GM12872 (cell line): ENCODE results near the gene KIAA0753.

Source experiments
- TF ChIP-seq, protein P1 (sequence below): IDR thresholded peaks from 3 replicates; pipeline ENCODE4 v1.5.1; 2011; ENCODE audit warnings: low read depth, mild to moderate bottlenecking, low read length, moderate library complexity; ENCODE audit not compliant: insufficient read depth

Gene KIAA0753

DNA sequence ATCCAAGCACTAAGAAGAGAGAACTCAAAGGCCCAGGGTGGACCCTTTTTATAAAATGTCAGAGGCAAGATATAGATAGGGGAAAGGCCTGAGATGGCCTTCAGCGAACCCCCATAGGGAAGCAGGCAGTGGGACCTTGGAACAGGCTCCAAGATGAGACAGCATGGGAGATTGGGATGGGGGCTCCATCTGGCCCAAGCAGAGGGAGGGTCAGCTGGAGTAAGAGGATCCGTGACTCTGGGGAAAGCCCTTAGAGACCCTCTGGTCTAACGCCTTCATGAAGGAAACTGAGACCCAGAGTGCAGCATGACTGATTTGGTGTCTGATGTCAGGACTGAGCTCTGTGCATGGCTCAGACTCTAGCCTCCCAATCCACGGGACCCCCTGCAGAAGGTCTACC lies 41.8 kb upstream of the KIAA0753 start:
- TF ChIP-seq, protein P1, sequence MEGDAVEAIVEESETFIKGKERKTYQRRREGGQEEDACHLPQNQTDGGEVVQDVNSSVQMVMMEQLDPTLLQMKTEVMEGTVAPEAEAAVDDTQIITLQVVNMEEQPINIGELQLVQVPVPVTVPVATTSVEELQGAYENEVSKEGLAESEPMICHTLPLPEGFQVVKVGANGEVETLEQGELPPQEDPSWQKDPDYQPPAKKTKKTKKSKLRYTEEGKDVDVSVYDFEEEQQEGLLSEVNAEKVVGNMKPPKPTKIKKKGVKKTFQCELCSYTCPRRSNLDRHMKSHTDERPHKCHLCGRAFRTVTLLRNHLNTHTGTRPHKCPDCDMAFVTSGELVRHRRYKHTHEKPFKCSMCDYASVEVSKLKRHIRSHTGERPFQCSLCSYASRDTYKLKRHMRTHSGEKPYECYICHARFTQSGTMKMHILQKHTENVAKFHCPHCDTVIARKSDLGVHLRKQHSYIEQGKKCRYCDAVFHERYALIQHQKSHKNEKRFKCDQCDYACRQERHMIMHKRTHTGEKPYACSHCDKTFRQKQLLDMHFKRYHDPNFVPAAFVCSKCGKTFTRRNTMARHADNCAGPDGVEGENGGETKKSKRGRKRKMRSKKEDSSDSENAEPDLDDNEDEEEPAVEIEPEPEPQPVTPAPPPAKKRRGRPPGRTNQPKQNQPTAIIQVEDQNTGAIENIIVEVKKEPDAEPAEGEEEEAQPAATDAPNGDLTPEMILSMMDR, result no peak

DNA sequence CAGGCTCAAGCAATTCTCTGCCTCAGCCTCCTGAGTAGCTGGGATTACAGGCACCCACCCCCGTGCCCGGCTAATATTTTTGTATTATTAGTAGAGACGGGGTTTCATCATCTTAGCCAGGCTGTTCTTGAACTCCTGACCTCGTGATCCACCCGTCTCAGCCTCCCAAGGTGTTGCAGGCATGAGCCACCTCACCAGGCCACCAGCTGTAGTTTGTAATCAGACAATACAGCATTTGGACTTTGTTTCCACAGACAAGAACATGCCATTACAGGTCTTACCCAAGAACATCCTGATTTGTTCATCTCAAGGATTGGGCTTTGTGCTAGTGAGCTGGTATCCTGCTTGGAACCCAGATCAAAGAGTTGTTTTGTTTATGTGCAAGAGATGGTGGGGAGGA lies 41.2 kb upstream of the KIAA0753 start:
- TF ChIP-seq, protein P1, result no peak

DNA sequence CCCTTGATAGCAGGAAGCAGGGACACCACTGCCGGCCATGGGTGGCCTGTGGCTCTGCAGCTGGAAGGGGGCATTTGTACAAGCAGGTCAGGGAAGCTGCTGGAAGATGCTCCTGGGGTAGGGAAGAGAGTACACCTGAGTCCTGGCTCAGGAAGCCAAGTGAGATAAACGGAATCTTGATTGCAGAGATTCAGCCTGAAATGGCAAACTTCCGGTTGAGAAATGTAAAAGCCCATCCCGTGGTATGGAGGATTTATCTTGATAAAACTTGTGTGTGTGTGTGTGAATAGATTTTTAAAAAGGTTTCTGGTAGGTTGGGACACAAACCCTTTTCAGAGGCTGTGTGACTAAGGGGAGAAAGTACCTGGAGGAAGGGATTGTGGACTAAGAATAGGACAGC lies 40.7 kb upstream of the KIAA0753 start:
- TF ChIP-seq, protein P1, result no peak

DNA sequence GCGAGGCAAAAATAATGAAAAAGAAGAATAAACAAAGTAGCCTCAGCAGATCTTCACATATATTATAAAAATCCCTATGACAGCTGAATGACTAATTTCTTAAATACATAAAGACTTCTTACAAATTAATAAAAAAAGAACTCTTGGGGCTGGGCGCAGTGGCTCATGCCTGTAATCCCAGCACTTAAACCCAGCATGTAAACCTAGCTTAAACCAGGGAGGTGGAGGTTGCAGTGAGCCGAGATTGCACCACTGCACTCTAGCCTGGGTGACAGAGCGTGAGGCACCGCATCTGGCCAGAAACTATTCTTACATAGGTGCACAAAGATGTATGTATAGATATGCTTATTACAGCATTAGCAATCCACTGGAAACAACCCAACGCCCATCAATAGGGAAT lies 38.7 kb upstream of the KIAA0753 start:
- TF ChIP-seq, protein P1, result no peak

DNA sequence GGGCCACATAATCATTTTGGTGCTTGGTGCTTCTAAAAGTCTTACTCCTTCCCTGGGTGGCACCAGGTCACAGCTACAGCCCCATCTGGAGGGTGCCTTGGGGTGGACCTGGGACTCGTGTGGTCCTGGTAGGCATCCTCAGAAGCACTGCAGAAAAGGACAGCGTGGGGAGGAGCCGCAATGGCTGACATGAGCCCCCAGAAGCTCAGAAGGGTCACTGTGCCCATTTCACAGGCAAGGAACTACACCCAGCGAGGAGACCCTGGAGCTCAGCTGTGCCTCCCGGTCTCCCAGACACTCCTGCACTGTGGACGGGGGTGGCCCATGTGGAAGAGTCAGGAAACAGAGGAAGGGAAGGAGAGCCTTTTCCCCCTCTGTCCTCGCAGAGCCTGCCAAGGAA lies 37.4 kb upstream of the KIAA0753 start:
- TF ChIP-seq, protein P1, result no peak

DNA sequence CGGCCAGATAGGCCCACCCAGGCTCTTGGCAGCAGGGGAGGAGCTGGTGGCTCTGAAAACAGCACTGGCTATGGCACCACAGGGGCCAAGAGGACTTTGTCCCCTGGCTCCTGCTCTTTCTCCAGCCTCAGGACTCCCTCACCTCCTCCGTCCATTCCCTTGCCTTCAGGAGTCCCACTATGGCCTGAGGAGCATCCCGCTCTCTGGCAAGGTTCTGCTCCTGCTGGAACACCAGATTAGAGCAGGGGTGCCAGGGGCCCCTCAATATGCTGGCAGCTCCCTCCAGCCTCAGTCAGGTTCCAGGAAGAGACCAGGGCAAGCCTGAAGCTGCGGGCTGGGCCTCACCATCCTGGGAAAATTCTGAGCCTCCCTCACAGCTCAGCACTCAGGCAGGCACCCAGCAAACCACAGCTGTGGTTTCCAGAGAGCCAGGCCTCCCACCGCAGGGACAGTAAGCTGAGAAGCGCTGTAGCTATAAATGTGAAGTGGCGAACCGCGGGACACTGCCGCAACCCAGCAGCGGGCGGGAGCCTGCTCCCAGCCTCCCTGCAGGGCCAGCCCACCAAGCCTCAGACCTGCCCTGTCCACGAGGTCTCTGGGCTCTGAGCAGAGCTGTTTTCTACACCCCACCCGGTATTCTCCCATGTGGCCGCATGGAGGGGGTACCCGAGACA lies 36.8 kb upstream of the KIAA0753 start:
- TF ChIP-seq, protein P1, result no peak

DNA sequence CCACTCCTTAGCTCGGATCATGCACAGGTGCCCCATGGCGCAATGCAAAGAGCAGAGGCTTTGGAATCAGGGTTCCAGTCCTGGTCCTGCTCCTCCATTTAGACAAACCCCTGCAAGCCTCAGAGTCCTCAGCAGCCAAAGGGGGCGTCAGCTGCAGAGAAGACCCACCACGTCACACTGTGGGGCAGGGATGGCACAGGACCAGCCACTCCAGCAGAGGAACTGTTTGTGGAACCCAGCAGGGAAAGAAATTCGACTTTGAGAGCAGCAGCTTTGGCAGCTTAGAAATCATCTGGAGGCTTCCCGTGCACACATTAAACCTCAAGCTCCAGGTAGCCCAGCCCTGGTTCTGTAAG lies 36.3 kb upstream of the KIAA0753 start:
- TF ChIP-seq, protein P1, result no peak
